ENCODE measurements around the gene TCEANC2.

Gene TCEANC2

DNA sequence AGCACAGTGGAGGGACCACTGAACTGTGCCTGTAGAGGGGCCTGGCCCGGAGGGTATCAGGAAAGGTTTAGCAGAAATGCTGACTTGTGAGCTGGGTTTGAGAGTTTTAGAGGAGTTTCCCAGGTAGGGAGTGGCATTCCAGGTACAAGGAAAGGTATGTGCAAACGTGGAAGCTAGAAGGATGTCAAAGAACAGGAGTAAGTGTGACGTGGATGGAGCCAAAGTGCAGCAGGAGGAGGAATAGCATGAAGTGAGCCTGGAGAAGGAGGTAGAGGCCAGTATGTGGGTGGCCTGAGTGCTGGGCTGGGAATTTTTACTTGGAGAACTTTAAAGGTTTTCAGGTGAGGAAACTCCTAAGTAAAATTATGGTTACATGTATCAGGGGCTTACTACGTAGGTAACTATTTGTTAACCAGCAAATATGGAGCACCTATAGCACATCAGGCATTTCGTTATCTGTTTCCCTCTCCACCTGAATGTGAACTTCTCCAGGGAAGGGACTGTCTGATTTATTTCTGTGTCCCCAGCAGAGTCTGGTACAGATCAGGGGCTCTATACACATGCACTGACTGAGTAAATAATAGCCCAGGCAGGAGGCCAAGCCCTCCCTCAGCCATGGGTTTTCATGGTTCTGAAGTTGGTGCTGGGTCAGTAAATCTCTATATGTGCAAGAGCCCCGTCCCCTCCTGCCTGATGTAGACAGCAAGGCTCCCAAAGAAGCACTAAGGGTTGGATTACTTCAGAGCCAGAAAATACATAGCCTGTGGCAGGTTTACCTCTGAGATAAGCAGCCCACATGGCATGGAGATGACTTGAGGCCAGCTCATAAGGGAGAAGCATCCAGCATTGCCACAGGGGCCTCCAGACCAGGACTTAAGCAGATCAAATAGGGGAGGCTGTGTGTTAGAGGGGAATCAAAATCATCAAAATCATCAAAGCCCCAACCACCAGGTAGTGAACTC, 56.0 kb downstream of the TCEANC2 start:
- FAIRE-seq = peak; percentile 32

DNA sequence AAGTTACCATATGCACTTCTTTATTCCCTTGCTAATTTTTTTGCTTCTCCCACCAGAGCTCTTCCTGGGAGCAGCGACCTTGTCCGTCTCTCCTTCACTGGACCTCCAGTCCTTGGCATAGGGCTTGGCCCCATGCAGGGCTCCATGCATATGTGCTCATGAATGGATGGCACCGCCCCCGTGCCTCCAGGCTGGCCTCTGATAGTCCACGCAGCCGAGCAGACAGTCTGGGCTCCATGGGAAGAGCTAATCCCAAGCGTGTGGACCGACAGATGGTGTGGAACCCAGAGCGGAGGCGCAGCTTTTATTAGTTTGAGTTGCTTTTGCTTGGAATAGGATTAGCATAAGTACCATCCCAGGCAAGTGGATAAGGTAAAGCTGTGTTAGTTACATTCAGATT, 57.6 kb downstream of the TCEANC2 start:
- FAIRE-seq (peak; percentile 96), DNase-seq (ENCODE audit: insufficient read length, low spot score) (peak; percentile 96)
- TF ChIP-seq, protein P1, sequence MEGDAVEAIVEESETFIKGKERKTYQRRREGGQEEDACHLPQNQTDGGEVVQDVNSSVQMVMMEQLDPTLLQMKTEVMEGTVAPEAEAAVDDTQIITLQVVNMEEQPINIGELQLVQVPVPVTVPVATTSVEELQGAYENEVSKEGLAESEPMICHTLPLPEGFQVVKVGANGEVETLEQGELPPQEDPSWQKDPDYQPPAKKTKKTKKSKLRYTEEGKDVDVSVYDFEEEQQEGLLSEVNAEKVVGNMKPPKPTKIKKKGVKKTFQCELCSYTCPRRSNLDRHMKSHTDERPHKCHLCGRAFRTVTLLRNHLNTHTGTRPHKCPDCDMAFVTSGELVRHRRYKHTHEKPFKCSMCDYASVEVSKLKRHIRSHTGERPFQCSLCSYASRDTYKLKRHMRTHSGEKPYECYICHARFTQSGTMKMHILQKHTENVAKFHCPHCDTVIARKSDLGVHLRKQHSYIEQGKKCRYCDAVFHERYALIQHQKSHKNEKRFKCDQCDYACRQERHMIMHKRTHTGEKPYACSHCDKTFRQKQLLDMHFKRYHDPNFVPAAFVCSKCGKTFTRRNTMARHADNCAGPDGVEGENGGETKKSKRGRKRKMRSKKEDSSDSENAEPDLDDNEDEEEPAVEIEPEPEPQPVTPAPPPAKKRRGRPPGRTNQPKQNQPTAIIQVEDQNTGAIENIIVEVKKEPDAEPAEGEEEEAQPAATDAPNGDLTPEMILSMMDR (IDR thresholded peaks at IDR 0.05; ENCODE audit: insufficient read depth, missing control alignments) = no peak

More for the DNA sequence above, 56.0 kb downstream of the TCEANC2 start:
- TF ChIP-seq, protein P1 (IDR thresholded peaks at IDR 0.05; ENCODE audit: insufficient read depth, missing control alignments) = no peak
- DNase-seq (ENCODE audit: insufficient read length, low spot score) = no peak

GRCh38 chr1:54111624-54112023, 58.2 kb downstream of the TCEANC2 start:
- FAIRE-seq = peak; percentile 44
- TF ChIP-seq, protein P1 (IDR thresholded peaks at IDR 0.05; ENCODE audit: insufficient read depth, missing control alignments) = no peak
- DNase-seq (ENCODE audit: insufficient read length, low spot score) = no peak

GRCh38 chr1:54112027-54112426, 58.6 kb downstream of the TCEANC2 start:
- no peak for DNase-seq (ENCODE audit: insufficient read length, low spot score)
- TF ChIP-seq, protein P1 (IDR thresholded peaks at IDR 0.05; ENCODE audit: insufficient read depth, missing control alignments) = no peak
- no peak for FAIRE-seq

- TF ChIP-seq, protein P1 (IDR thresholded peaks at IDR 0.05; ENCODE audit: insufficient read depth, missing control alignments) = no peak
- DNase-seq (ENCODE audit: insufficient read length, low spot score) = no peak
- no peak for FAIRE-seq
Observed at GRCh38 chr1:54112705-54113368, 59.4 kb downstream of the TCEANC2 start.

DNA sequence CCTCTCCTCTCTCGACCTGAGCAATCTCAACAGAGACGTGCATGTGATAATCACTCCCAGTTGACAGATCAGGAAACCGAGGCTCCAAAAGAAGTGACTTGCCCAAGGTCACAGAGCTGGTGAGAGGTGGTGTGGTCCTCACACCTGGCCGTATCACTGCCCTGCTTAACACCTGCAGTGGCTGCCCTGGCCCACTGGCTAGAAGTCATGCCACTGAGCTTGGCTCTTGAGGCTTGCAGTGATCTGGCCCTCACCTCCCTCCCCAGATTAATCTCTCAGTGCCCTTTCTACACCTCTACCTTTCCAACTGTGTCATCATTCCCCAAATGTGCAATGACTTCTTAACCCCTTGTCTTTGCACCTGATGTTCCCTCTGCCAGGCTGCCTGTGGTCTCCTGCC, 60.6 kb downstream of the TCEANC2 start:
- DNase-seq (ENCODE audit: insufficient read length, low spot score) (no peak), FAIRE-seq (no peak)
- TF ChIP-seq, protein P1 (IDR thresholded peaks at IDR 0.05; ENCODE audit: insufficient read depth, missing control alignments) = no peak
